ENCODE data around the gene CELF6. TPM values are rescaled to one million over a fixed set of nuclear protein-coding genes. Genes with fewer than 3 reads are reported as not detected.

CELF6 gene
- total RNA-seq, 1 donor from 2014 or later: under 0.01 TPM

- FAIRE-seq: no peak
- Histone ChIP-seq H3K36me3 (ENCODE audit: control insufficient read depth, insufficient read depth, low read length) (peaks cover 10% of the 10 kb centered on the region), H3K27me3 (ENCODE audit: control insufficient read depth, insufficient read depth, low read length) (no peaks in the 10 kb centered on the region), H3K4me3 (ENCODE audit: low read depth, low read length) (no peak overlapping the region)
- no peak for TF ChIP-seq CTCF (IDR thresholded peaks at IDR 0.05; ENCODE audit: insufficient read depth, low read length, severe bottlenecking)
- no peak for DNase-seq (ENCODE audit: low read depth)
Observed at GRCh38 chr15:72238586-72238985, 81.4 kb downstream of the CELF6 start.

GRCh38 chr15:72237853-72238224 lies 82.1 kb downstream of the CELF6 start:
- H3K4me3 ChIP-seq (ENCODE audit: low read depth, low read length): no peak overlapping the region
- H3K36me3 ChIP-seq (ENCODE audit: control insufficient read depth, insufficient read depth, low read length): peaks cover 10% of the 10 kb centered on the region
- no peak for TF ChIP-seq CTCF (IDR thresholded peaks at IDR 0.05; ENCODE audit: insufficient read depth, low read length, severe bottlenecking)
- H3K27me3 ChIP-seq (ENCODE audit: control insufficient read depth, insufficient read depth, low read length): no peaks in the 10 kb centered on the region
- no peak for FAIRE-seq
- DNase-seq (ENCODE audit: low read depth): peak; percentile 49

DNA sequence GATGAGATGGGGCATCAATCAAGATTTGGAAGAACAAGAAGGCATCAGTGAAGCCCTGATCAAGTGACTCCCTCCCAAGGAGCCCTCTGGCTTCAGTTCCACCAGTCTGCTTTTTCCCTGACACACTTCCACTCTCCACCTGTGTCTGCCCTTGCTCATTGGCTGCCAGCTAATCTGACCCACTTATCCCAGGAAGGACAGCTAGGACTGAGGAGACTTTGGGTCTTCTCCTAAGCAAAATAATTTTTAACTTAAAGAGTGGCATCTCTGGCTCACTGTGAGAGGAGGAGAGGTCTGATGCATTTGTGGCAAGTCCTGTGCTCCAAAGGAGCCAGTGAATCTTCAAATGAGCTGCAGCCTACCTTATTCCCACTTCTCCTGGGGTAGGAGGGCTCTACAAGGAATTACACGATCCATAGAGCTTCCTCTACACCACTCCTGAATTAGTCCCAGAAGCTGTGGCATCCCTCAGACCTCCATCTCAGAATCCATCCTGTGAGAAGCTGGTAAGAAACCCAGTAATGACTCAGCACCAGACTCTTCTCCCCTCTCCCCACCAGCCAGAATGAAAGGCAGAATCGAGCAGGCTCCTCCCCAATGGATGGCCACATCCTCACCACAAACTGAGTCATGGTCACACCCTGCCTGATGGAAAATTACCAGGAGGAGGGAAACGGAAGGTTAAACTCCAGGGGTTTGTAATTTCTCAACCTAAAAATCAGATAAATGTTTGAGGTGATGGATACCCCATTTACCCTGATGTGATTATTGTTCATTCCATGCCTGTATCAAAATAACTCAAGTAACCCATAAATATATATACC lies 82.7 kb downstream of the CELF6 start:
- Histone ChIP-seq H3K36me3 (ENCODE audit: control insufficient read depth, insufficient read depth, low read length) (peaks cover 8% of the 10 kb centered on the region), H3K27me3 (ENCODE audit: control insufficient read depth, insufficient read depth, low read length) (no peaks in the 10 kb centered on the region), H3K4me3 (ENCODE audit: low read depth, low read length) (no peak overlapping the region)
- no peak for TF ChIP-seq CTCF (IDR thresholded peaks at IDR 0.05; ENCODE audit: insufficient read depth, low read length, severe bottlenecking)
- DNase-seq (ENCODE audit: low read depth): peak; percentile 98
- FAIRE-seq: peak; percentile 84

- Histone ChIP-seq H3K27me3 (ENCODE audit: control insufficient read depth, insufficient read depth, low read length) (no peaks in the 10 kb centered on the region), H3K4me3 (ENCODE audit: low read depth, low read length) (no peak overlapping the region), H3K36me3 (ENCODE audit: control insufficient read depth, insufficient read depth, low read length) (peaks cover 4% of the 10 kb centered on the region)
- no peak for TF ChIP-seq CTCF (IDR thresholded peaks at IDR 0.05; ENCODE audit: insufficient read depth, low read length, severe bottlenecking)
- DNase-seq (ENCODE audit: low read depth) (no peak), FAIRE-seq (no peak)
Observed at GRCh38 chr15:72236381-72237003, 83.5 kb downstream of the CELF6 start.

DNA sequence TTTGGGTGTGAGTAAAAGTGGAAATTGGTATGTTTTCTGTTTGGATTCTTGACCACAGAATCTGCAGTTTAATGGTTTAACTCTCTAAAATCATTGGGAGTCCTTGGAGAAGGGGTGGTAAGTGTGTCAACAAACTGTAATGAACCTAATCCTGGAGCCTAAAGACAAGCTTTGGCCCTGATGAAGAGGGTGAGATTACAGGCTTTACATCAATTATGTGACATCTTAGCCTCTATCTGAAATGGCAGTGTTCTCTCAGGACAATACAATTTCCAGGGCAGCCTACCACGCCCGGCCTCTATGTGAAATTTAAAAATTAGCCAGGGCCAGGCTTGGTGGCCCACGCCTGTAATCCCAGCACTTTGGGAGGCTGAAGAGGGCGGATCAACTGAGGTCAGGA lies 84.7 kb downstream of the CELF6 start:
- Histone ChIP-seq H3K27me3 (ENCODE audit: control insufficient read depth, insufficient read depth, low read length) (no peaks in the 10 kb centered on the region), H3K4me3 (ENCODE audit: low read depth, low read length) (no peak overlapping the region), H3K36me3 (ENCODE audit: control insufficient read depth, insufficient read depth, low read length) (no peaks in the 10 kb centered on the region)
- DNase-seq (ENCODE audit: low read depth): no peak
- FAIRE-seq: no peak
- TF ChIP-seq CTCF (IDR thresholded peaks at IDR 0.05; ENCODE audit: insufficient read depth, low read length, severe bottlenecking): no peak

Other genes starting within 250 kb of the CELF6 start
- 29.7 and 41.6 TPM in 2 replicates for gene MYO9A, start 202.0 kb downstream of the CELF6 start, total RNA-seq
- gene SENP8, start 201.8 kb downstream of the CELF6 start, total RNA-seq: 1.1 and 2.3 TPM in 2 replicates
- gene GRAMD2A, start 122.4 kb downstream of the CELF6 start, total RNA-seq: 4.6 and 5.5 TPM in 2 replicates
- 1,045 and 1,080 TPM in 2 replicates for gene PKM, start 89.0 kb downstream of the CELF6 start, total RNA-seq
- 17.6 and 20.5 TPM in 2 replicates for gene PARP6, start 47.6 kb downstream of the CELF6 start, total RNA-seq
- 32.3 and 48.7 TPM in 2 replicates for gene HEXA, start 55.9 kb upstream of the CELF6 start, total RNA-seq
- gene TMEM202, start 78.1 kb upstream of the CELF6 start, total RNA-seq: not detected in 2 replicates
- gene ARIH1, start 154.2 kb upstream of the CELF6 start, total RNA-seq: 24.7 and 41.7 TPM in 2 replicates